ENCODE measurements around the gene ATOH8. TPM values are rescaled to one million over a fixed set of nuclear protein-coding genes. Genes with fewer than 3 reads are reported as not detected.
A peak's percentile ranks its signal among the peaks of the same experiment; 100 is the strongest.

The ATOH8 gene
- total RNA-seq, 1 experiment from 2014 or later, result 0.81 TPM

DNA sequence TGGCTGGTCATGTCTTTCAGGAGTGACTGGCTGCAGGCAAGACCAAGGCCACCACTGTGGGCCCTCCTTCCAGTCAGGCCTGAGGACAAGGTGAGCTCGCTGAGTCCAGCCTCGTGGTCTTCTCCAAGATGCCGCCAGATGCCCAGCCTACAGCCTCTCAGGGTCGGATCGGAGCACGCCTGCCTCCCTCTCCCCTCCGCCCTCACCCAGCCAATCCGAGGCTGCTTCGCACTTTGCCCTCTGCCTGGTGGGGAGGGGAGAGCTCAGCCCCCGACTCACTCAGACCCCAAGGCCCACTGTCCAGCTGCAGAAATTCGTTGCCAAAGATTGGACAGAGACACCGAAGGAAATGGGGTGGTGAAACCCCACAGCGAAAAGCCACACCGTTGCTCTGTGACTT is 33.1 kb downstream of the ATOH8 start:
- H3K4me1 Mint-ChIP-seq, result peaks cover 5% of the 10 kb centered on the region; the same call in 1 of the 2 replicates
- peak; percentile 5 for DNase-seq (ENCODE audit: low spot score)
- H3K9me3 Mint-ChIP-seq, result no peaks in the 10 kb centered on the region
- H3K27me3 Mint-ChIP-seq (ENCODE audit: low read depth), result no peaks in the 10 kb centered on the region
- no peak for ATAC-seq
- H3K36me3 Mint-ChIP-seq, result no peaks in the 10 kb centered on the region
- POLR2A ChIA-PET, result no interaction called here
- no peak overlapping the region for H3K4me3 Mint-ChIP-seq
- CTCF ChIA-PET, result no interaction called here
- H3K27ac Mint-ChIP-seq, result no peak overlapping the region
- no peak for TF ChIP-seq NR3C1 (CRISPR knock-in tag; conservative IDR thresholded peaks at IDR 0.05; ENCODE audit: low read depth)
- no peak for TF ChIP-seq ZNF121 (CRISPR knock-in tag; IDR thresholded peaks at IDR 0.05)
- TF ChIP-seq, protein P1, sequence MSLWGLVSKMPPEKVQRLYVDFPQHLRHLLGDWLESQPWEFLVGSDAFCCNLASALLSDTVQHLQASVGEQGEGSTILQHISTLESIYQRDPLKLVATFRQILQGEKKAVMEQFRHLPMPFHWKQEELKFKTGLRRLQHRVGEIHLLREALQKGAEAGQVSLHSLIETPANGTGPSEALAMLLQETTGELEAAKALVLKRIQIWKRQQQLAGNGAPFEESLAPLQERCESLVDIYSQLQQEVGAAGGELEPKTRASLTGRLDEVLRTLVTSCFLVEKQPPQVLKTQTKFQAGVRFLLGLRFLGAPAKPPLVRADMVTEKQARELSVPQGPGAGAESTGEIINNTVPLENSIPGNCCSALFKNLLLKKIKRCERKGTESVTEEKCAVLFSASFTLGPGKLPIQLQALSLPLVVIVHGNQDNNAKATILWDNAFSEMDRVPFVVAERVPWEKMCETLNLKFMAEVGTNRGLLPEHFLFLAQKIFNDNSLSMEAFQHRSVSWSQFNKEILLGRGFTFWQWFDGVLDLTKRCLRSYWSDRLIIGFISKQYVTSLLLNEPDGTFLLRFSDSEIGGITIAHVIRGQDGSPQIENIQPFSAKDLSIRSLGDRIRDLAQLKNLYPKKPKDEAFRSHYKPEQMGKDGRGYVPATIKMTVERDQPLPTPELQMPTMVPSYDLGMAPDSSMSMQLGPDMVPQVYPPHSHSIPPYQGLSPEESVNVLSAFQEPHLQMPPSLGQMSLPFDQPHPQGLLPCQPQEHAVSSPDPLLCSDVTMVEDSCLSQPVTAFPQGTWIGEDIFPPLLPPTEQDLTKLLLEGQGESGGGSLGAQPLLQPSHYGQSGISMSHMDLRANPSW (CRISPR knock-in tag; conservative IDR thresholded peaks at IDR 0.05; ENCODE audit: low read depth), result no peak
- TF ChIP-seq, protein P2, sequence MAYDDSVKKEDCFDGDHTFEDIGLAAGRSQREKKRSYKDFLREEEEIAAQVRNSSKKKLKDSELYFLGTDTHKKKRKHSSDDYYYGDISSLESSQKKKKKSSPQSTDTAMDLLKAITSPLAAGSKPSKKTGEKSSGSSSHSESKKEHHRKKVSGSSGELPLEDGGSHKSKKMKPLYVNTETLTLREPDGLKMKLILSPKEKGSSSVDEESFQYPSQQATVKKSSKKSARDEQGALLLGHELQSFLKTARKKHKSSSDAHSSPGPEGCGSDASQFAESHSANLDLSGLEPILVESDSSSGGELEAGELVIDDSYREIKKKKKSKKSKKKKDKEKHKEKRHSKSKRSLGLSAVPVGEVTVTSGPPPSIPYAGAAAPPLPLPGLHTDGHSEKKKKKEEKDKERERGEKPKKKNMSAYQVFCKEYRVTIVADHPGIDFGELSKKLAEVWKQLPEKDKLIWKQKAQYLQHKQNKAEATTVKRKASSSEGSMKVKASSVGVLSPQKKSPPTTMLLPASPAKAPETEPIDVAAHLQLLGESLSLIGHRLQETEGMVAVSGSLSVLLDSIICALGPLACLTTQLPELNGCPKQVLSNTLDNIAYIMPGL (CRISPR knock-in tag; IDR thresholded peaks at IDR 0.05), result no peak
- TF ChIP-seq, protein P3, sequence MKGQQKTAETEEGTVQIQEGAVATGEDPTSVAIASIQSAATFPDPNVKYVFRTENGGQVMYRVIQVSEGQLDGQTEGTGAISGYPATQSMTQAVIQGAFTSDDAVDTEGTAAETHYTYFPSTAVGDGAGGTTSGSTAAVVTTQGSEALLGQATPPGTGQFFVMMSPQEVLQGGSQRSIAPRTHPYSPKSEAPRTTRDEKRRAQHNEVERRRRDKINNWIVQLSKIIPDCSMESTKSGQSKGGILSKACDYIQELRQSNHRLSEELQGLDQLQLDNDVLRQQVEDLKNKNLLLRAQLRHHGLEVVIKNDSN (CRISPR knock-in tag; IDR thresholded peaks at IDR 0.05), result no peak

DNA sequence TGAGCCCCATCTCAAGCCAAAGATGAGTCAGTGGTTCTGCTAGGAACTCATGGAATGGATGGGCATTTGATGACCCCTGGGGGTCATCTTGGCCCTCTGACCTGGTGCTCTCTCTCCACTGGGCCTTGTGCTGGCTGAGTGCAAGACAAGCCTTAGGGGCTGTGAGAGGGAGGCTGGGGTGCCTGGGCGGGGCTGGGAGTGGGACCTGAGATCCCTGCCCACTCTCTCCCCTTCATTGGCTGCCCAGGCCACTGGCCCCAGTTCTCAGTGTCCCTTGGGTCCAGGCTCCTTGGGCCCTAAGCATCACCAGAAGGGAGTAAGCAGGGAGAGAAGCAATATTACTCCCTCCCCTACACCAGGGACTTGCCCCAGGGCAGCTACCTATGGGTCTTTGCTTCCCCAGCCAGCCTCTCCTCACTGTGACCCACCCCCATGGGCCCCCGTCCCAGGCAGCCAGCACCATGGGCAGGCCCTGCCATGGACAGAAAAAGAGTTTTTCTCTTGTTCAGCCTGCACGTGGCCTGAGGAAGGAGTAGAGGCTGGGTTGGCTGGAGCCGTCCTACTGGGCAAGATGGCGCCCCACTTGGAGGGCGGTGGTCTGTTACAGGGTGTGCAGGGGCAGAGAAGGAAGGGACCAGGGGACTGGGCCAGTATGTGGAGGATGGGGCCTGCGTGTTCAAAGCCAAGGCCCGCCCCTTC is 33.6 kb downstream of the ATOH8 start:
- DNase-seq (ENCODE audit: low spot score), result no peak
- POLR2A ChIA-PET, result no interaction called here
- Mint-ChIP-seq H3K27ac (no peak overlapping the region), H3K4me1 (peaks cover 5% of the 10 kb centered on the region; the same call in 1 of the 2 replicates), H3K4me3 (no peak overlapping the region), H3K9me3 (no peaks in the 10 kb centered on the region), H3K27me3 (ENCODE audit: low read depth) (no peaks in the 10 kb centered on the region), H3K36me3 (no peaks in the 10 kb centered on the region)
- ATAC-seq, result no peak
- CTCF ChIA-PET, result no interaction called here
- TF ChIP-seq, protein P3 (CRISPR knock-in tag; IDR thresholded peaks at IDR 0.05), result no peak
- TF ChIP-seq ZNF416 (CRISPR knock-in tag; IDR thresholded peaks at IDR 0.05), result no peak

DNA sequence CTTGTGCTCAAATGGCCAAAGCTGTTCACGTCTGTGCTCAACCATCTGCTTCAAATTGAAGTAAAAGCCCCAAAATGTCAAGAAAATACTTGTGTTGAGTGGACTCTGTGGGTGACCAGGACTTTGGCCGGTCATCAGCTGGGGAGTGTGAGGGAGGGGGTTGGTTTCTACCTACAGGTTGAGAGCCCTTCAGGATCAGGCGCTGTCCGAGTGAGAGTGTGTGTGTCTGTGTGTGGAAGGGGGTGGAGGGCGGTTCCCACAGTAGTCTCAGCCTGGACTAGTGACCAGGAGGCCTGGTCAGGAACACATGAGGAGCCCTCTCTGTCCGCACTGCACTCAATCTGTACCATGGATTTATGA is 34.2 kb downstream of the ATOH8 start:
- H3K9me3 Mint-ChIP-seq, result no peaks in the 10 kb centered on the region
- ChIA-PET POLR2A (no interaction called here), CTCF (no interaction called here)
- no peak overlapping the region for H3K4me3 Mint-ChIP-seq
- DNase-seq (ENCODE audit: low spot score) (no peak), ATAC-seq (no peak)
- H3K36me3 Mint-ChIP-seq, result no peaks in the 10 kb centered on the region
- H3K4me1 Mint-ChIP-seq, result peaks cover 5% of the 10 kb centered on the region; the same call in 1 of the 2 replicates
- no peak overlapping the region for H3K27ac Mint-ChIP-seq
- H3K27me3 Mint-ChIP-seq (ENCODE audit: low read depth), result no peaks in the 10 kb centered on the region
- TF ChIP-seq, protein P4, sequence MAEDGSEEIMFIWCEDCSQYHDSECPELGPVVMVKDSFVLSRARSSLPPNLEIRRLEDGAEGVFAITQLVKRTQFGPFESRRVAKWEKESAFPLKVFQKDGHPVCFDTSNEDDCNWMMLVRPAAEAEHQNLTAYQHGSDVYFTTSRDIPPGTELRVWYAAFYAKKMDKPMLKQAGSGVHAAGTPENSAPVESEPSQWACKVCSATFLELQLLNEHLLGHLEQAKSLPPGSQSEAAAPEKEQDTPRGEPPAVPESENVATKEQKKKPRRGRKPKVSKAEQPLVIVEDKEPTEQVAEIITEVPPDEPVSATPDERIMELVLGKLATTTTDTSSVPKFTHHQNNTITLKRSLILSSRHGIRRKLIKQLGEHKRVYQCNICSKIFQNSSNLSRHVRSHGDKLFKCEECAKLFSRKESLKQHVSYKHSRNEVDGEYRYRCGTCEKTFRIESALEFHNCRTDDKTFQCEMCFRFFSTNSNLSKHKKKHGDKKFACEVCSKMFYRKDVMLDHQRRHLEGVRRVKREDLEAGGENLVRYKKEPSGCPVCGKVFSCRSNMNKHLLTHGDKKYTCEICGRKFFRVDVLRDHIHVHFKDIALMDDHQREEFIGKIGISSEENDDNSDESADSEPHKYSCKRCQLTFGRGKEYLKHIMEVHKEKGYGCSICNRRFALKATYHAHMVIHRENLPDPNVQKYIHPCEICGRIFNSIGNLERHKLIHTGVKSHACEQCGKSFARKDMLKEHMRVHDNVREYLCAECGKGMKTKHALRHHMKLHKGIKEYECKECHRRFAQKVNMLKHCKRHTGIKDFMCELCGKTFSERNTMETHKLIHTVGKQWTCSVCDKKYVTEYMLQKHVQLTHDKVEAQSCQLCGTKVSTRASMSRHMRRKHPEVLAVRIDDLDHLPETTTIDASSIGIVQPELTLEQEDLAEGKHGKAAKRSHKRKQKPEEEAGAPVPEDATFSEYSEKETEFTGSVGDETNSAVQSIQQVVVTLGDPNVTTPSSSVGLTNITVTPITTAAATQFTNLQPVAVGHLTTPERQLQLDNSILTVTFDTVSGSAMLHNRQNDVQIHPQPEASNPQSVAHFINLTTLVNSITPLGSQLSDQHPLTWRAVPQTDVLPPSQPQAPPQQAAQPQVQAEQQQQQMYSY (CRISPR knock-in tag; IDR thresholded peaks at IDR 0.05), result no peak
- TF ChIP-seq ZNF219 (CRISPR knock-in tag; IDR thresholded peaks at IDR 0.05; ENCODE audit: borderline replicate concordance) (no peak), ZNF121 (CRISPR knock-in tag; IDR thresholded peaks at IDR 0.05) (no peak), KAT7 (CRISPR knock-in tag; IDR thresholded peaks at IDR 0.05; ENCODE audit: borderline replicate concordance) (no peak), GRHL2 (CRISPR knock-in tag; IDR thresholded peaks at IDR 0.05; ENCODE audit: insufficient replicate concordance, severe bottlenecking) (no peak), ZNF416 (CRISPR knock-in tag; IDR thresholded peaks at IDR 0.05) (no peak), ZNF423 (CRISPR knock-in tag; IDR thresholded peaks at IDR 0.05) (no peak)
- TF ChIP-seq, protein P5, sequence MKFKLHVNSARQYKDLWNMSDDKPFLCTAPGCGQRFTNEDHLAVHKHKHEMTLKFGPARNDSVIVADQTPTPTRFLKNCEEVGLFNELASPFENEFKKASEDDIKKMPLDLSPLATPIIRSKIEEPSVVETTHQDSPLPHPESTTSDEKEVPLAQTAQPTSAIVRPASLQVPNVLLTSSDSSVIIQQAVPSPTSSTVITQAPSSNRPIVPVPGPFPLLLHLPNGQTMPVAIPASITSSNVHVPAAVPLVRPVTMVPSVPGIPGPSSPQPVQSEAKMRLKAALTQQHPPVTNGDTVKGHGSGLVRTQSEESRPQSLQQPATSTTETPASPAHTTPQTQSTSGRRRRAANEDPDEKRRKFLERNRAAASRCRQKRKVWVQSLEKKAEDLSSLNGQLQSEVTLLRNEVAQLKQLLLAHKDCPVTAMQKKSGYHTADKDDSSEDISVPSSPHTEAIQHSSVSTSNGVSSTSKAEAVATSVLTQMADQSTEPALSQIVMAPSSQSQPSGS (CRISPR knock-in tag; IDR thresholded peaks at IDR 0.05; ENCODE audit: borderline replicate concordance, low read depth), result no peak
- TF ChIP-seq, protein P6, sequence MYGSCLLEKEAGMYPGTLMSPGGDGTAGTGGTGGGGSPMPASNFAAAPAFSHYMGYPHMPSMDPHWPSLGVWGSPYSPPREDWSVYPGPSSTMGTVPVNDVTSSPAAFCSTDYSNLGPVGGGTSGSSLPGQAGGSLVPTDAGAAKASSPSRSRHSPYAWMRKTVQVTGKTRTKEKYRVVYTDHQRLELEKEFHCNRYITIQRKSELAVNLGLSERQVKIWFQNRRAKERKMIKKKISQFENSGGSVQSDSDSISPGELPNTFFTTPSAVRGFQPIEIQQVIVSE (CRISPR knock-in tag; IDR thresholded peaks at IDR 0.05; ENCODE audit: borderline replicate concordance), result no peak
- TF ChIP-seq, protein P7, sequence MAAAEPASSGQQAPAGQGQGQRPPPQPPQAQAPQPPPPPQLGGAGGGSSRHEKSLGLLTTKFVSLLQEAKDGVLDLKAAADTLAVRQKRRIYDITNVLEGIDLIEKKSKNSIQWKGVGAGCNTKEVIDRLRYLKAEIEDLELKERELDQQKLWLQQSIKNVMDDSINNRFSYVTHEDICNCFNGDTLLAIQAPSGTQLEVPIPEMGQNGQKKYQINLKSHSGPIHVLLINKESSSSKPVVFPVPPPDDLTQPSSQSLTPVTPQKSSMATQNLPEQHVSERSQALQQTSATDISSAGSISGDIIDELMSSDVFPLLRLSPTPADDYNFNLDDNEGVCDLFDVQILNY (CRISPR knock-in tag; IDR thresholded peaks at IDR 0.05), result no peak
- TF ChIP-seq, protein P2 (CRISPR knock-in tag; IDR thresholded peaks at IDR 0.05), result no peak
